ENCODE measurements around the gene CLIC3.

The CLIC3 gene

GRCh38 chr9:137041124-137041523 is 44.8 kb upstream of the CLIC3 start:
- TF ChIP-seq CTCF (conservative IDR thresholded peaks at IDR 0.05; ENCODE audit: control insufficient read depth, insufficient read depth, low read depth, low read length) = no peak
- no peak overlapping the region for H3K4me3 ChIP-seq (ENCODE audit: control insufficient read depth, low read depth, low read length)
- no peak for DNase-seq (ENCODE audit: low read depth)

GRCh38 chr9:137040568-137040967 is 44.2 kb upstream of the CLIC3 start:
- no peak for DNase-seq (ENCODE audit: low read depth)
- no peak overlapping the region for H3K4me3 ChIP-seq (ENCODE audit: control insufficient read depth, low read depth, low read length)
- TF ChIP-seq CTCF (conservative IDR thresholded peaks at IDR 0.05; ENCODE audit: control insufficient read depth, insufficient read depth, low read depth, low read length) = no peak

DNA sequence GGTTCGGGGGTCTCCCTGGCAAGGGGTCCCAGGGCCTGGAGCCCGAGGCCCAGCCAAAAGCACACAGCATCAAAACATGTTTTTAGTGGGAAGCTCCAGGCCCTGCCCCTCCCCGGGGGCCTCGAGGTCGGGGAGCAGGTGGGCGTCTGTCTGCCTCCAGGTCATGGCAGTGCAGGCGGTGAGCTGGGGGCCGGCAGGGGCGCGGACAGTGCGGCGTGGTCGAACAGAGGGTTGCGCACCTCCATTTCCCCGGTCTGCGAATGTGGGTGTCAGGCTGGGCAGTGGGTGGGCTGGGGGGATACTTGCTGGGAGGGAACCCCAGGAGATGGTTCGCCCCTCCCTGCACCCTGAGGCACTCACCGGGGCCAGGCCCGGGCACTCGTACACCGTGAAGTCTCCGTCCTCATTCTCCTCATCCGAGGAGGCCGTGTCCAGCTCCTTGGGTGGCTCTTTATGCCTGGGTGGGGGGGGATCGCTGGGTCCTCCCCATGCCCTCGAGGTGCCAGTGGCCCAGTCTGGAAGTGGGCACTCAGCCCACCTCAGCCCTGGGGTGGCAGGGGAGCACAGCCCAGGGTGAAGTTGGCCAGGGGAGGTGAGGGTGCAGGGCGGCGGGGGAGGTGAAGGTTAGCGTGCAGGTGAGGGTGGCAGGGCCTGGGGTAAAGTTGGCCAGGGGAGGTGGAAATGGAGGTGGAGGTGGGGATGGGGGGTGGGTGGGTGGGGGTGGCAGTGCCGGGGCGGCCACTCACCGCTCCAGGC is 43.4 kb upstream of the CLIC3 start:
- no peak for TF ChIP-seq CTCF (conservative IDR thresholded peaks at IDR 0.05; ENCODE audit: control insufficient read depth, insufficient read depth, low read depth, low read length)
- no peak for DNase-seq (ENCODE audit: low read depth)
- no peak overlapping the region for H3K4me3 ChIP-seq (ENCODE audit: control insufficient read depth, low read depth, low read length)

DNA sequence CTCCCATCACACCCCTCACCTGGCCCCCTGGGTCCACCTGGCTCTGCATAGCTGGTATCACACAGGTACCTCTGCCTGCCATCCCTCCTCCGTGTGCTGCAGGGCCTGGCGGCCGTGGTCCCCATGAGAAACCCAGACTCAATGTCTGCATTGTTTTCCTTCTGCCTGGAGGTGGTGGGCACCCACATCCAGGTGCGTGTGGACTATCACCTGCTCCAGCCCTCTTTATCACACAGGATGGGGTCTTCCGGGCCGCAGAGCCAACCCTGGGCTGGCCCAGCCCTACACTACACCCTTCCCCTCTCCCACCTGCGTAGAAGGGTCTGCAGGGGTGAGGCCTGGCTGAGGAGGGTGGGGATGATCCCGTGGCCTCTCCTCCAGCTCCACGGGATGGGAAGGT is 42.5 kb upstream of the CLIC3 start:
- no peak for DNase-seq (ENCODE audit: low read depth)
- no peak for TF ChIP-seq CTCF (conservative IDR thresholded peaks at IDR 0.05; ENCODE audit: control insufficient read depth, insufficient read depth, low read depth, low read length)

GRCh38 chr9:137037483-137037882 is 41.1 kb upstream of the CLIC3 start:
- TF ChIP-seq CTCF (conservative IDR thresholded peaks at IDR 0.05; ENCODE audit: control insufficient read depth, insufficient read depth, low read depth, low read length) = no peak
- H3K4me3 ChIP-seq (ENCODE audit: control insufficient read depth, low read depth, low read length) = no peak overlapping the region
- no peak for DNase-seq (ENCODE audit: low read depth)

More for the DNA sequence above, 42.5 kb upstream of the CLIC3 start:
- H3K4me3 ChIP-seq (ENCODE audit: control insufficient read depth, low read depth, low read length) = no peak overlapping the region

DNA sequence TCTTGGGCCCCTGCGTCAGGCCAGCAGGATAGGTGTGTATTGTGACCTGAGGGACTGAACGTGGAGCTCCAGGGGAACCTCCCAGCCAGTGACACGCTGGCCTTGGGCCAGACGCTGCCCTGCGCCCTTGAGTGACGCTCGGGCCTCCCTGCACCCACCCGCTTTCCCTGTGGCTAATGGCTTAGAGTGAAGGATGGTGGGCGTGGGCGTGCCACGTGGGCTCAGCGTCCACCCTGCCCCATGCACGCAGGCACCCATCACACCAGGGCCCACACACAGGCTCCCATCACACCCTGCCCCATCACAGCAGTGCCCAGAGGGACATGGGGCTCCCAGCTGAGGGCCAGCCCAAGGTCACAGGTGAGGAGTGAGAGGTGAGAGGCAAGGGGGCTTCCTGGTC is 40.7 kb upstream of the CLIC3 start:
- H3K4me3 ChIP-seq (ENCODE audit: control insufficient read depth, low read depth, low read length) = no peak overlapping the region
- DNase-seq (ENCODE audit: low read depth) = no peak
- no peak for TF ChIP-seq CTCF (conservative IDR thresholded peaks at IDR 0.05; ENCODE audit: control insufficient read depth, insufficient read depth, low read depth, low read length)

Measured in fibroblast of mammary gland (primary cell).